T47D (cell line): ENCODE data around the gene LKAAEAR1.

Experiments used
- DNase-seq, 2 experiments: peaks; one replicate each; pipeline versions ENCODE4 v3.0.0 to v3.0.0-alpha.2; 2011 to 2012; ENCODE audit warnings: low read depth in 1 of 2, low spot score in 1 of 2
- JUND ChIP-seq: IDR thresholded peaks from 2 replicates; pipeline ENCODE4 v1.6.1; 2012; ENCODE audit warnings: low read depth
- in situ Hi-C: cut with HindIII; loops from 2 replicates; pipeline ENCODE4 v1.10.0; 2016; ENCODE audit warnings: low sequenced_read_pairs, low pct_unique_long_range_greater_than_20kb

LKAAEAR1 gene

DNA sequence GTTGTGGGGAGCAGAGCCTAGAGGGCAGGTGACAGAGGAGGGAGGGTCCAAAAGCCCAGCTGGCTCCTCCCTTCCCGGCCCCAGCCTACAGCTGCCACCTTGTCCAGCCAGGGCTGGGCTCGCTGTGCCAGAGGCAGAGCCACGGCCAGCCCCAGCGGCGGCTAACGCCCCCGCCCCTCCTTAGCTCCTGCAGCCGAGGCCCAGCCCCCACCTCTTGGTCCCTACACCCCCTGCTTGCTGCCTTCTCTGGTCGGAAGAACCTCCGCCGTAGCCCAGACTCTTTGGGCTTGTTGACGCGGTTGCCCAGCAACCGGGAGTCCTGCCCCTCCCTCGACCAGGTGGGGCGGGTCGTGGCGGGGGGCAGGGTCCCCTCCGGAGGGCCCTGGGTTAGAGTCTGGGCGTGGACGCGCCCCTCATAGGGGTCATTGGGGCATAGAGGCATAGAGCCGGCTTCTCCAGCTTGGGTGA, 521 bp upstream of the LKAAEAR1 start:
- no peak for DNase-seq
- no peak for TF ChIP-seq JUND
- in situ Hi-C loops: no loop called here

DNA sequence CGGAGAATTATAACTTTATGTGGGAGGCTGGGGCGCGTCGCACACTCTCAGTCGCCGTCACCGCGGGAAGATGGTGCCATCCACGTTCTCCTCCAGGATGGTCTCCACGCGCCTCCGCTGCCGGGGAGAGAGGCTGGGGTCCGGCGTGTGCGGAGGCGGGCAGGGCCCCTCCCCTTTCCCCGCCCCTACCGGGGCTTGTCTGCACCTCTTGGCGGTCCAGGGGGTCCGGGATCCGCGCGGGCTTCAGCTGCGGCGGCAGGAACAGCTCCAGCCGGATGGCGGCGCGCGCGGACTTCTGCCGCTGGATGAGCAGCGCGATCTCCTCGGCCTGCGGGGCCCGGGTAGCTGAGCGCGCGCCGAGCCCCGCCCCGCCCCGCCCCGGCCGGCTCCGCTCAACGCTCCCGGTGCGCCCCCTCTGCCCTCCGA, 807 bp downstream of the LKAAEAR1 start:
- in situ Hi-C loops: no loop called here
- peak; percentile 76 to 77 for DNase-seq
- no peak for TF ChIP-seq JUND

DNA sequence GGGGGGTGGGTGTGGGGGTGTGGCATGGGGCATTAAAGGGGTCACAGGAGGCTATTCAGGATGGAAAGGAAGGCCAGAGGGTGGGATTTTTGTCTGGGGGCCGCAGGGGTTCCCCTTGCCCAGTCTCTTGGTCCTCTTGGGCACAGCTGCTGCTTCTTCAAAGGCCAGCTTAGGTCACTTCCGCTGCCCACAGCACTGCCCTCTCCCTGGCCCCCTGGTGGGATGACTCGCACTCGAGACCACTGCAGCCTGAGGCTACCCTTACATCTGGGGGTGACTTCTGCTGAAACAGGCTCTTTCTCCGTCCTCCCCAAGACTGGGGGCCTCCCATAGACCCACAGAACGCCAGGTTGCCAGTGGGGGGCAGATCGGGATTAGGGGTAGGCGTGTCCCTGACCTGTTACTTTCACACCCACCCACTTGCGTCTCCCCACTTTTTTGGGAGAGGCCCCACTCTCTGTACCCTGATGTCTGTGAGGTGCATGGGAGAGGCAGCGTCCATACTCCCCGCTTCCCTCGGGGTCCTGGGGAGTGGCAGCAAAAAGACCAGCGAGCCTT, 1.3 kb downstream of the LKAAEAR1 start:
- DNase-seq: no peak
- TF ChIP-seq JUND: no peak
- in situ Hi-C loops: no loop called here

DNA sequence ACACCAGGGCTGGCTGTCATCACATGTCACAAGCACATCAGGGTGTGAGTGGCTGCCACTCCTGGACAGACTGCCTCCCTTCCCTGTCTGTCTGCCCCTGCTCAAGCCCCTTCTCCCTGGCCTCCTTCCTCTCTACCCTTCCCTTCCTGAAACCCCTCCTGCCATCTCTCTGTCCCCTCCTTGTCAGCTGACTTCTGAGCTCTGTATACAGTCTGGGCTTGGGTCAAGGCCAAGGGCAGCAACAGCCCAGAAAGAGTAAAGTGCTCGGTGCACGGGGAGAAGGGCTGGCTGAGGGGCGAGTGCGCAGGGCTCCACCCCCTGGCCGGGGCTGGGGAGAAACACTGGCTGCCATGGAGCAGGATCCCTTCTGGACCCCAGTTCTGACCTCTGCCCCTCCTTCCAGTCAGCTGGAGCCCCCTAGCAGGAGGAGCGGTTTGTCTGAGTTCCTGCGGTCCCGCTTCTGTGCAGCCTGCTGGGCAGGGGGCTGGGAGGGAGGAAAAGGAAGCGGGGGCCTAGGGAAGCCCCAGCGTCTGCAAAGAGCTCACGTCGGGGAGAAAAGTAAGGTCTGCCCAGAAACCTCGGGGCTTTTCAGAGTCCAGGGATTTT, 2.0 kb downstream of the LKAAEAR1 start:
- no peak for TF ChIP-seq JUND
- in situ Hi-C loops: no loop called here
- DNase-seq: no peak

DNA sequence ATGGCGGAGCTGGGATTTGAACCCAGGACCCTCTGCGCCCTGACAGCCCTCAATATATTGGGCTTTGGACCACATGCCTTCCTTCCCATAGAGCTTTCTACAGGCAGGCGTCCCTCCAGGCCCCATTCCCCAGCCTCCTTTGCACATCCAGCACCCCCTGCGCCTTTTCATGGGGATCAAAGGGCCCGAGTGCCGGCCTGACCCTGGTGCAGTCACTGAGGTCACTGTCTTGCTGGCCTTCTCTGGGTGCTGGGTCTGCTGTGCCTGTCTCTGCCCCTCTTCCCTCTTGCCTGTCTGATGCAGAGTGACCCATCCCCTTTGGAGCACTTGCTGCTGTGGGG, 2.6 kb downstream of the LKAAEAR1 start:
- TF ChIP-seq JUND: no peak
- DNase-seq: no peak
- in situ Hi-C loops: no loop called here

DNA sequence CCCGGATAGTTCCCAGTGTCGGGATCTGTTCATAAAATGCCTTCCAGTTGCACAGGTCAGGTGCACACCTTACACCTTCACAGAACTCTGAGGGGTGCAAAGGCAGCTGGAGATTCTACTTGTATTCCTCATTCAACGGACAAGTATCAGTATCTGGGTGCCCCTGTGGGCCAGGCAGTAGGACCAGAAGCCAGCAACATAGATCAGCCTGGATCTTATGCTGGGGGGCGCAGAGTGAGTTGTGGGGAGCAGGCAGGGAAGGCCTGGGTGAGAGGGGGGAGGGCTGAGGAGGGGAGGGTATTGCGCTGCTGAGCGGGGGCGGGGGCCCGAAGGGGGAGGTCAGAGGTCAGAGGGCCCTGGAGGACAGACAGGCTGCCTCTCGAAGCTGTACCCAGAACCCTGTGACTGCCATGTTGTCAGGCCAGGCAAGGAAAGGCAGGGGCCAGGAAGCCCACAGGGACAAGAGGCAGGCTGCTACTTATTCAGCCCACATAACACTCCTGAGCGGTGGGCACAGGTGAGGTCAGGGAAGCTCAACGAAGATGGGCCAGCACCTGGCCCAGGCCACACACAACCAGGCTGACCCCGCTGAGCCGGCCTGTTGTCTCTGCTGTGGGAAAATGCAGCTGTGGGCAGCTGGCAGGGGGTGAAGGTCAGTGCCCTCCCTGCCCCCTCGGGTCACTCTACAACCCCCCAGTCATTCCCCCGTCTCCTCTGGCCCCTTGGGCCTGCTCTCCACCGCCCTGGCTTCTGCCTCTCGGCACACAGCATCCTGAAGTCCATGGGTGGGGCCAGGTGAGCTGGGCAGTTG, 3.2 kb downstream of the LKAAEAR1 start:
- no peak for TF ChIP-seq JUND
- in situ Hi-C loops: no loop called here
- DNase-seq: no peak

DNA sequence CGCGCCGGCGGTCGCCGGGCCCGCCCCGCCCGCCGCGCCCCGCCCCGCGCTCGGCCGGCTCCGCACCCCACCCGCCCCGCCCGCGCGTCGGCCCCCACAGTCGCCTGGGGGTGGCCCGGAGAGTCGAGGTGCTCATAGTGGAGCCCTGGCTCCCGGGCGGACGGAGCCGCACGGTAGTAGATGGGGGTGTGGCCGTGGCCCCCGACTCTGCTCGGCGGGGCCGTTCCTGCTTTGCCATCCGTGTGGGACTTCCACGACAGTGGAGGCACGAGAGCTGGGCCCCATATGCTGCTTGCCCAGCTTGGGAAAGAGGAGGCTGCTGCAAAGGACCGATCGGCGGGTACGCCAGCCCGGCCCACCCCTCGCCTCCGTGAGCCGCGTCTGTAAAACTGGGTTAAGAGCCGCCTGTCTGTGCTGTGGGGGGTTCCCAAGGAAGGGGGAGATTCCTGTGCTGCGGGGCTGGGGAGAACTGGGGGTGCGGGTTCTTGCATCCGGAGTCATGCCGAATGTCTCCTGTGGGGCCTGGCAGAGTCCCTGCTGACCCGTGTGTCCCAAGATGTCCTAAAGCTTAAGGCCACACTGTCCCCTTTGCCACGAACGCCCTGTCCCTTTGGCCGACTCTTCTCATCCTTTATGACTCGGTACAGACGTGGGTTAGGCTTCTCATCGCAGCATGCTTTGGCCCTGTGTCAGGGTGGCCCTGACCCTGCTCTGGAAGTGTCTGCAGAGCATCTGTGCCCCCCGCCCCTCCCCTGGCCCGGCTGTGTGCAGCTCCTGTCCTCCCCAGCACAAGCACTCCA, 4.0 kb downstream of the LKAAEAR1 start, which contains the start of gene OPRL1:
Gene OPRL1 (plus strand): TSS at position 70 of the 800 bp plus-strand sequence. CDS start 12,639 bp downstream, outside the sequence.
- in situ Hi-C loops: no loop called here
- no peak for TF ChIP-seq JUND
- no peak for DNase-seq

DNA sequence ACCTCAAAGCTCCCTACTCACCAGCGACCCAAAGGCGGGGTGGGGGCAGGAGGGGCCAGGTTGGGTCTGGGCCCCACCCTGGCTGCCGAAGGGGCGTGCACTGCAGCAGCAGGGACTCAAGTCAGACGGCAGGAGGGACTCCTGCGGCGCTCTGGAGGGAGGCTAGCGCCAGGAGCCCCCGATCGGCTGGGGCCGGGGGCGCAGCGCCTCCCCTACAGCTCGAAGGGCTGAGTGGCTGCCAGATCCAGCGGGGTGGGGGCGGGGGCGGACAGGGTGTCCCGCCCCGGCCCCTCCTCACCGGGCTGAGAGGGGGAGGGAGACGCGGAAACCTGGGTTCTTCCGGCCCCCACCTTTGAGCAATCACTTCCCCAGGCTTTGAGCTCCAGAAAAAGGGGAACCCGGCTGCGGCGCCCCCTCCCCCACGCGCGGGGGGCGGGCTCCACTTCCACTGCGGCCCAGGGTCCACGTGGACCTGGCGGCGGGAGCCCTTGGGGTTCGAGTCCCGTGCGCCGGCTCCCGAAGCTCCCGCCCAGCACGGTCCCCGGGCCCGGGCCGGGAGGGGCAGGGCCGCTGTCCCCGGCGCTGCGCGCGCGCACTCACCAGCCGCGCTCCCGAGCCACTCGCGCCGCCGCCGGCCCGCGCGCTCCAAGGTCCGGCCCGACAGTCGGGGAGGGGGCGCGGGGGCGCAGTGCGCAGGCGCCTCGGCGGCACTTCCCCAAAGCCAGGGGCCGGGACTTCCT, 4.8 kb downstream of the LKAAEAR1 start, which contains the start of gene RGS19:
Gene RGS19 (minus strand): TSS at position 246 of the 740 bp plus-strand sequence. CDS start 2,632 bp downstream, outside the sequence.
- in situ Hi-C loops: no loop called here
- DNase-seq: peak; percentile 72 to 86
- no peak for TF ChIP-seq JUND

DNA sequence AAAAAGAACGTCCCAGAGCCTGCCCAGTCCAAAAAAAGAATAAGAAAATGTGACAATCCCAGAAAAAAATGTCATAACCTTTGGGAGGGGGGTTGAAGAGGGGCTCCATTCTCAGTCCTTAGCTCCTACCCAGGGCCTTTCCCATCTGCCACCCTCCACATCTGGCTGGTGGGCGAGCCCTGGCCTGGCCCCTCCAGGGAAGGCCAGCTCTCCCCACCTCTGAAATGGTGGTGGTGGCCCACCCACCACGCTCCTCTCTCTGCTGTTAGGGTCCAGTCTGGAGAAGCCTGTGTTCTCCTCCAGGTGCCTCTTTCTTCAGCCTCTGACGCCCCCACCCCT, 5.3 kb downstream of the LKAAEAR1 start:
- TF ChIP-seq JUND: no peak
- in situ Hi-C loops: no loop called here
- no peak for DNase-seq

DNA sequence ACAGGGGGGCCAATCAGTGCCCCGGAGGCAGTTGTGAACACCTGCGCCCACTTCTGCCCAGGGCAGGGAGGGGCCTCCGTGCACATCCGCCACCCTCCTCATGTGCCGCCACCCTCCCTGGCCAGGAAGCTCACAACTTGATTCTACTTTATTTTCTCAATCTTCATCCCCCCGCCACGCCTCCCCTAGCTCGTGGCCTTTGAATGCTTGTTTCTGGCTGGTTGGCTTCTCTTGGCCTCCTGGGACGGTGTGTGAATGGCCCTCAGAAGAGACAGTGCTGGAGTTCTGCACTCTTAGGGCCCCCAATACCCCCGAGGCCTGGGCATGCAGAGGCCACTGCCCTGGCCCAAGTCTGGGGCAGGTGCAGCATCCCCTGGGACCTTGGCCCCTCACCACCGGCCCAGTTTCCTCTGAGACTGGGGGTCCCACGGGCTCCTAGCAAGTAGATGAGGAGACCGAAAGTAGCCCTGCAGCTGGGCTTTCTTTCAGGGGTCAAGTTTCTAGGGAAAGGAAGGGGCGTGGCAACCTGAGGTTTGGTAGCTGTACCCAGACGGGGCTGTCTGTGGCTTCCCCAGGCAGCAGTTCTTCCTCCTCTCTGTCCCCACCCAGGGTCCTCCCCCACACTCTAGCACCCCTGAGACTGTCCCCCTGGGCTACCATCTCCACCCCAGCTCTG, 6.2 kb downstream of the LKAAEAR1 start:
- no peak for TF ChIP-seq JUND
- in situ Hi-C loops: no loop called here
- DNase-seq: no peak

DNA sequence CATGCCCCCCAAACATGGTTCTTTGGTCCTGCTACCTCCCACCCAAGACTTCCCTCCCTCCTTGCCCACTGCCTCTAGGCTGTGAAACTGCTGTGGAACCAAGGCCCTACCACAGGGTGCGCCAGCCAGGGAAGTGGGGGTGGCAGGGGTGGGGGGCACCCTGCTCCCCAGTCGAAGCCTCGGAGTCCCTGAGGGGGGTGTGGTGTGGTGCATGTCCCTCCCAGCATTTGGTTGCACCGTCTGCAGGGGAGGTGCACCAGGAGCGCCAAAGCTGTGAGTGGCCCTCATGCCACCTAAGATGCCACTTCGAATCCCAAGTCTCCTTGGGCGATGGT, 6.7 kb downstream of the LKAAEAR1 start:
- in situ Hi-C loops: no loop called here
- no peak for TF ChIP-seq JUND

More for the DNA sequence above, 6.7 kb downstream of the LKAAEAR1 start:
- no peak for DNase-seq
